Measurements from ENCODE around the gene AUTS2. TPM values are rescaled to one million over a fixed set of nuclear protein-coding genes. Genes with fewer than 3 reads are reported as not detected.

Gene AUTS2
- total and polyA plus RNA-seq, 2 experiments from 2014 or later: 32.0 to 91.0 TPM

DNA sequence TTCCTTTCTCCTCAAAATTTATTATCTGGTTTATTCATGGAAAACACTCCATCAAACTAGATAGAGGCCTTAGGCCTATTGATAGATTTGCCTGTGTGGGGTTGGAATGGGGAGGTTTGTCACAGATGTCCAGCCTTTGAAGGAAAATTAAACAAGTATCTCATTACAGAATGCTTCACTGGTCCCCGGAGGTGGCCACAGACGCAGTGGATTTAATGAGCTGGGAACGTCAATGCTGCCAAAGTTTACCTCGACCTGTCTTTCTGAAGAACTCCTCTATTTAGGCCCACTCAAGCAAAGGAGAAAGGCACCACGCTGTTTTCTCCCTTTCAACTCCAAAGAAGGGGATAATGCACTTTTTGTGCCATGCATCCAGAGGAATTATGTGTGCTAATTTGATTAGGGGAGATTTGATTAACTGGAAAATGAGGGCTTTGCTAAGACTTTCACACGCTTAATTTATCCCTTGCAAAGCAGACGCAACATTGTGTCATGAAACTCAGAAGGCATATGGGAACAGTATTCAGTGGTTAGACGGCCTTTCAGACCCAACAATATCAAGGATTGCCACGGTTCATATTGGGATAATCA, 974.9 kb downstream of the AUTS2 start:
- Histone ChIP-seq H3K4me1 (ENCODE audit: insufficient read depth) (0 out of 2 replicates have a peak, but pooled peaks cover 4% of the 10 kb centered on the region), H2AFZ (no peak overlapping the region), H3K4me3 (no peak overlapping the region), H3K27ac (ENCODE audit: low read depth) (no peak overlapping the region), H4K20me1 (replicated peaks; ENCODE audit: insufficient read depth) (no peaks in the 10 kb centered on the region), H3K9me2 (ENCODE audit: insufficient read depth) (no peaks in the 10 kb centered on the region; the same call in 1 of the 2 replicates), H3K27me3 (ENCODE audit: insufficient read depth) (no peaks in the 10 kb centered on the region), H3K36me3 (ENCODE audit: insufficient read depth) (no peaks in the 10 kb centered on the region), H3F3A (replicated peaks; ENCODE audit: low read depth) (no peaks in the 10 kb centered on the region), H3K79me2 (replicated peaks; ENCODE audit: insufficient read depth) (no peaks in the 10 kb centered on the region), H3K4me2 (no peak overlapping the region)
- TF ChIP-seq STAT1 (IDR thresholded peaks at IDR 0.05; ENCODE audit: unreplicated experiment) (no peak), EZH2phosphoT487 (IDR thresholded peaks at IDR 0.05; ENCODE audit: unreplicated experiment) (no peak), REST (IDR thresholded peaks at IDR 0.05; ENCODE audit: unreplicated experiment) (no peak)
- Mint-ChIP-seq H3K36me3 (ENCODE audit: low read depth) (no peaks in the 10 kb centered on the region), H3K4me1 (peaks cover 5% of the 10 kb centered on the region; the same call in 2 of the 3 replicates), H3K27ac (no peak overlapping the region), H3K27me3 (ENCODE audit: insufficient read depth, low read depth, poor library complexity) (peaks cover 2% of the 10 kb centered on the region), H3K9me3 (no peaks in the 10 kb centered on the region), H3K4me3 (no peak overlapping the region)
- ATAC-seq (no peak), DNase-seq (ENCODE audit: low spot score) (no peak)

DNA sequence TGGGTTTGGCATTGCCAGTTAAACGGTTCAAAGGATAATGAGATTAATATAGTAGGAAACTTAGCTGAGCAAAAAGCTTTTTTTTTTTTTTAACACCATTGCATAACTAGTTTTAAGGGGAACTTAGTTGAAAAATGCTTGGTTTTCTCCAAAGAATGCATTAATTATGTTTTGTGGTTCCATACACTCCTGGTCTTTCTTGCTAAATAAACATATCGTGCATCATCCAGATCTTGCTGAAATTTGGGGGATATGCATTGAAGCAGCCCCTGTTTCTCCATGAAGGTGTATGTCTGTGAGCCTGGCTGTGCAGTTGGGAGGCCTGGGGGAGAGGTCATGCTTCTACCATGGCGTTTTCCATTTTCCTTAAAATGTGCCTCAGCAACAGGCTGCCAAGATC, 975.4 kb downstream of the AUTS2 start:
- no peaks in the 10 kb centered on the region for H3K79me2 ChIP-seq (replicated peaks; ENCODE audit: insufficient read depth)
- H2AFZ ChIP-seq: no peak overlapping the region
- no peaks in the 10 kb centered on the region for H3F3A ChIP-seq (replicated peaks; ENCODE audit: low read depth)
- peaks cover 5% of the 10 kb centered on the region; the same call in 2 of the 3 replicates for H3K4me1 Mint-ChIP-seq
- H3K4me2 ChIP-seq: no peak overlapping the region
- H3K9me3 Mint-ChIP-seq: no peaks in the 10 kb centered on the region
- no peaks in the 10 kb centered on the region for H3K36me3 ChIP-seq (ENCODE audit: insufficient read depth)
- H3K4me3 ChIP-seq: no peak overlapping the region
- no peak for ATAC-seq
- H3K27ac Mint-ChIP-seq: no peak overlapping the region
- H3K9me2 ChIP-seq (ENCODE audit: insufficient read depth): no peaks in the 10 kb centered on the region; the same call in 1 of the 2 replicates
- H4K20me1 ChIP-seq (replicated peaks; ENCODE audit: insufficient read depth): no peaks in the 10 kb centered on the region
- 0 out of 2 replicates have a peak, but pooled peaks cover 4% of the 10 kb centered on the region for H3K4me1 ChIP-seq (ENCODE audit: insufficient read depth)
- no peaks in the 10 kb centered on the region for H3K36me3 Mint-ChIP-seq (ENCODE audit: low read depth)
- no peak overlapping the region for H3K27ac ChIP-seq (ENCODE audit: low read depth)
- no peak overlapping the region for H3K4me3 Mint-ChIP-seq
- no peak for DNase-seq (ENCODE audit: low spot score)
- H3K27me3 ChIP-seq (ENCODE audit: insufficient read depth): no peaks in the 10 kb centered on the region
- peaks cover 2% of the 10 kb centered on the region for H3K27me3 Mint-ChIP-seq (ENCODE audit: insufficient read depth, low read depth, poor library complexity)
- TF ChIP-seq REST (IDR thresholded peaks at IDR 0.05; ENCODE audit: unreplicated experiment) (no peak), NANOG (IDR thresholded peaks at IDR 0.05; ENCODE audit: borderline replicate concordance) (no peak), EZH2 (IDR thresholded peaks at IDR 0.05; ENCODE audit: low read depth, unreplicated experiment) (no peak), ZNF462 (CRISPR knock-in tag; IDR thresholded peaks at IDR 0.05) (no peak)

All from GM23338 (cell line).